ENCODE measurements around the gene FXR2. TPM values are rescaled to one million over a fixed set of nuclear protein-coding genes. Genes with fewer than 3 reads are reported as not detected.

FXR2 gene
- total and polyA plus RNA-seq, 2 donors from 2014 or later = 29.3 to 59.2 TPM

DNA sequence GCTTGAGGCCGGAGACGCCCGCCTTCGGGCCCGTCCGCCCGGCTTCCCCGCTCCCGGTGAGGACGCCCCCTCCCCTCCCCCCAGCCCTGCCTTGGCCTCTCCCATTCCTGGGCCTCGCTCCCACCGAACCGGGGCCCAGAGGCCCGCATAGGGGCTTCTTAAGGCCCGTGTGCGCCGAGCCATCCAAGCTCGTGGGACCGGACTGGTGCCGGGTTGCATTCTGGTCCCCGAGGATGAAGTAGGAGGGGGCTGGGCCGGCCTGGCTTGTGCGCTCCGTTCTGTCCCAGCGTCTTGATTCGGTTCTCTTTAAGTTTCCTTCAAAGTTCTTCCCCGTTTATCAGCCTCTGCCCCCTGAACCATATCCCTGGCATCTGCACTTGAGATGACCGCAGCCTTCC is 52.5 kb downstream of the FXR2 start:
- Histone ChIP-seq H3K27me3 (ENCODE audit: control insufficient read depth, insufficient read depth, low read length) (no peaks in the 10 kb centered on the region), H3K27ac (ENCODE audit: low read depth in 2 of 2, low read length in 2 of 2) (peak overlapping the region; percentile 80 to 94), H3K9ac (ENCODE audit: low read length in 3 of 3) (peak overlapping the region; percentile 20 to 83 (median 52)), H3K4me1 (ENCODE audit: control insufficient read depth in 2 of 3, insufficient read depth in 2 of 3, low read depth in 1 of 3, low read length in 3 of 3) (peaks cover 3 to 47% (median 35%) of the 10 kb centered on the region in 3 donors), H3K9me3 (ENCODE audit: control insufficient read depth in 2 of 3, insufficient read depth in 1 of 3, low read length in 3 of 3) (no peaks in the 10 kb centered on the region), H3K36me3 (ENCODE audit: control insufficient read depth in 2 of 3, insufficient read depth in 3 of 3, low read length in 3 of 3) (peaks cover 6 to 25% (median 10%) of the 10 kb centered on the region in 3 donors), H3K4me3 (ENCODE audit: low read length in 3 of 3) (peak overlapping the region; percentile 53 to 86 (median 65))
- intact Hi-C loops (cut with DNase I) = no loop called here
- DNase-seq (peak in 1 of 5 donors; percentile 39), FAIRE-seq (no peak)
- TF ChIP-seq CTCF (IDR thresholded peaks at IDR 0.05; ENCODE audit: borderline replicate concordance, extremely low read depth, insufficient read depth) = no peak

- H3K4me1 ChIP-seq (ENCODE audit: control insufficient read depth in 2 of 3, insufficient read depth in 2 of 3, low read depth in 1 of 3, low read length in 3 of 3) = peaks cover 3 to 47% (median 35%) of the 10 kb centered on the region in 3 donors
These were observed 53.0 kb downstream of the FXR2 start, which contains the start of gene SENP3 for GRCh38 chr17:7561589-7562207. Gene SENP3 (plus strand): TSS chr17:7561919. CDS start chr17:7563077, 1,158 bp downstream.

GRCh38 chr17:7561028-7561575 is 53.6 kb downstream of the FXR2 start:
- no peaks in the 10 kb centered on the region for H3K9me3 ChIP-seq (ENCODE audit: control insufficient read depth in 2 of 3, insufficient read depth in 1 of 3, low read length in 3 of 3)
- H3K27me3 ChIP-seq (ENCODE audit: control insufficient read depth, insufficient read depth, low read length) = no peaks in the 10 kb centered on the region
- TF ChIP-seq CTCF (IDR thresholded peaks at IDR 0.05; ENCODE audit: borderline replicate concordance, extremely low read depth, insufficient read depth) = peak; percentile 95
- DNase-seq (peak; percentile 93 to 97 (median 94)), FAIRE-seq (no peak)
- peak overlapping the region; percentile 80 to 99 for H3K27ac ChIP-seq (ENCODE audit: low read depth in 2 of 2, low read length in 2 of 2)
- H3K36me3 ChIP-seq (ENCODE audit: control insufficient read depth in 2 of 3, insufficient read depth in 3 of 3, low read length in 3 of 3) = peaks cover 4 to 18% (median 8%) of the 10 kb centered on the region in 3 donors
- peak overlapping the region; percentile 69 to 86 (median 75) for H3K4me3 ChIP-seq (ENCODE audit: low read length in 3 of 3)
- H3K4me1 ChIP-seq (ENCODE audit: control insufficient read depth in 2 of 3, insufficient read depth in 2 of 3, low read depth in 1 of 3, low read length in 3 of 3) = peaks cover 3 to 49% (median 35%) of the 10 kb centered on the region in 3 donors
- H3K9ac ChIP-seq (ENCODE audit: low read length in 3 of 3) = peak overlapping the region; percentile 42 to 92 (median 63)
- intact Hi-C loops (cut with DNase I) = no loop called here

More at GRCh38 chr17:7561589-7562207, 53.0 kb downstream of the FXR2 start, which contains the start of gene SENP3:
- H3K27ac ChIP-seq (ENCODE audit: low read depth in 2 of 2, low read length in 2 of 2) = peak within 1 kb of the TSS; percentile 80 to 99
- no peaks in the 10 kb centered on the region for H3K27me3 ChIP-seq (ENCODE audit: control insufficient read depth, insufficient read depth, low read length)
- FAIRE-seq (no peak), DNase-seq (peak; percentile 93 to 97 (median 95))
- no peak for TF ChIP-seq CTCF (IDR thresholded peaks at IDR 0.05; ENCODE audit: borderline replicate concordance, extremely low read depth, insufficient read depth)
- peaks cover 4 to 20% (median 8%) of the 10 kb centered on the region in 3 donors for H3K36me3 ChIP-seq (ENCODE audit: control insufficient read depth in 2 of 3, insufficient read depth in 3 of 3, low read length in 3 of 3)
- H3K9ac ChIP-seq (ENCODE audit: low read length in 3 of 3) = peak within 1 kb of the TSS; percentile 52 to 92 (median 63)
- H3K4me3 ChIP-seq (ENCODE audit: low read length in 3 of 3) = peak within 1 kb of the TSS; percentile 69 to 86 (median 75)
- H3K9me3 ChIP-seq (ENCODE audit: control insufficient read depth in 2 of 3, insufficient read depth in 1 of 3, low read length in 3 of 3) = no peaks in the 10 kb centered on the region
- intact Hi-C loops (cut with DNase I) = no loop called here

Measured in kidney (tissue), 14 donors.